ENCODE measurements around the gene RNU5B-1. TPM values are rescaled to one million over a fixed set of nuclear protein-coding genes. Genes with fewer than 3 reads are reported as not detected.

Gene RNU5B-1
- polyA plus RNA-seq, 3 donors = not detected

GRCh38 chr15:65298731-65299130 lies 5.7 kb upstream of the RNU5B-1 start:
- no peak overlapping the region for H3K4me3 ChIP-seq (replicated peaks in 1 of 3; ENCODE audit: low read depth in 2 of 3, low read length in 3 of 3)
- no peaks in the 10 kb centered on the region for H3K36me3 ChIP-seq (replicated peaks in 1 of 2; ENCODE audit: control insufficient read depth in 1 of 2, insufficient read depth in 2 of 2, low read length in 2 of 2)
- intact Hi-C loops (cut with micrococcal nuclease) = loop anchor here (5.0 to 10.0 kb wide), 4 partner anchors 111 to 594 kb away; partner anchors contain the start of gene CLPX (in 1 of the 2)
- H3K27me3 Mint-ChIP-seq (ENCODE audit: low read depth in 3 of 3) = peaks cover 0 to 10% (median 0%) of the 10 kb centered on the region in 3 donors
- H3K4me1 ChIP-seq (ENCODE audit: control insufficient read depth in 1 of 2, insufficient read depth in 2 of 2, low read length in 2 of 2) = peaks cover 29 to 39% of the 10 kb centered on the region in 2 donors
- no peaks in the 10 kb centered on the region for H3K79me2 ChIP-seq (ENCODE audit: insufficient read depth, low read length)
- no peaks in the 10 kb centered on the region for H3K27me3 ChIP-seq (ENCODE audit: control insufficient read depth in 2 of 2, insufficient read depth in 2 of 2, low read length in 2 of 2)
- no peak for DNase-seq
- no peak overlapping the region for H3K9ac ChIP-seq (ENCODE audit: insufficient read depth, low read length, poor library complexity, severe bottlenecking)
- no peaks in the 10 kb centered on the region for H4K20me1 ChIP-seq (ENCODE audit: insufficient read depth, low read length)
- no CpG with 5 or more reads among the region's 11 CpGs for WGBS (ENCODE audit: insufficient coverage)
- H3K4me1 Mint-ChIP-seq = peaks cover 25% of the 10 kb centered on the region
- no peaks in the 10 kb centered on the region for H3K36me3 Mint-ChIP-seq
- H2AFZ ChIP-seq (ENCODE audit: insufficient read depth, low read depth, low read length, poor library complexity, severe bottlenecking) = no peak overlapping the region
- no peak overlapping the region for H3K4me3 Mint-ChIP-seq
- no peak overlapping the region for H3K27ac ChIP-seq (ENCODE audit: low read depth in 1 of 2, low read length in 2 of 2)
- no peaks in the 10 kb centered on the region for H3K9me3 ChIP-seq (replicated peaks in 1 of 2; ENCODE audit: control insufficient read depth in 1 of 2, insufficient read depth in 1 of 2, low read length in 2 of 2)
- no peak for TF ChIP-seq CTCF (IDR thresholded peaks at IDR 0.05)
- no peak overlapping the region for H3K4me2 ChIP-seq (replicated peaks; ENCODE audit: extremely low read depth, low read length, poor library complexity, severe bottlenecking)
- H3K27ac Mint-ChIP-seq = no peak overlapping the region
- H3K9me3 Mint-ChIP-seq = peaks cover 0 to 4% (median 2%) of the 10 kb centered on the region in 7 donors

GRCh38 chr15:65300924-65301441 lies 3.5 kb upstream of the RNU5B-1 start:
- H3K27me3 Mint-ChIP-seq (ENCODE audit: low read depth in 3 of 3) = peaks cover 0 to 6% (median 0%) of the 10 kb centered on the region in 3 donors
- no peaks in the 10 kb centered on the region for H3K36me3 ChIP-seq (replicated peaks in 1 of 2; ENCODE audit: control insufficient read depth in 1 of 2, insufficient read depth in 2 of 2, low read length in 2 of 2)
- peak overlapping the region in 1 of 7 donors; percentile 81 for H3K27ac Mint-ChIP-seq
- H3K9me3 ChIP-seq (replicated peaks in 1 of 2; ENCODE audit: control insufficient read depth in 1 of 2, insufficient read depth in 1 of 2, low read length in 2 of 2) = no peaks in the 10 kb centered on the region
- 98% methylated on average over 31 of the region's 36 CpGs for WGBS (ENCODE audit: insufficient coverage)
- no peak overlapping the region for H3K9ac ChIP-seq (ENCODE audit: insufficient read depth, low read length, poor library complexity, severe bottlenecking)
- H3K4me3 ChIP-seq (replicated peaks in 1 of 3; ENCODE audit: low read depth in 2 of 3, low read length in 3 of 3) = no peak overlapping the region
- intact Hi-C loops (cut with micrococcal nuclease) = no loop called here
- no peaks in the 10 kb centered on the region for H3K79me2 ChIP-seq (ENCODE audit: insufficient read depth, low read length)
- H3K4me2 ChIP-seq (replicated peaks; ENCODE audit: extremely low read depth, low read length, poor library complexity, severe bottlenecking) = no peak overlapping the region
- no peak overlapping the region for H3K27ac ChIP-seq (ENCODE audit: low read depth in 1 of 2, low read length in 2 of 2)
- TF ChIP-seq CTCF (IDR thresholded peaks at IDR 0.05) = no peak
- no peaks in the 10 kb centered on the region for H4K20me1 ChIP-seq (ENCODE audit: insufficient read depth, low read length)
- peaks cover 37% of the 10 kb centered on the region for H3K4me1 Mint-ChIP-seq
- peaks cover 0 to 4% (median 2%) of the 10 kb centered on the region in 7 donors for H3K9me3 Mint-ChIP-seq
- no peaks in the 10 kb centered on the region for H3K27me3 ChIP-seq (ENCODE audit: control insufficient read depth in 2 of 2, insufficient read depth in 2 of 2, low read length in 2 of 2)
- H2AFZ ChIP-seq (ENCODE audit: insufficient read depth, low read depth, low read length, poor library complexity, severe bottlenecking) = no peak overlapping the region
- no peak overlapping the region for H3K4me3 Mint-ChIP-seq
- no peak for DNase-seq
- H3K4me1 ChIP-seq (ENCODE audit: control insufficient read depth in 1 of 2, insufficient read depth in 2 of 2, low read length in 2 of 2) = peaks cover 37 to 39% of the 10 kb centered on the region in 2 donors
- H3K36me3 Mint-ChIP-seq = no peaks in the 10 kb centered on the region

Data from CD14-positive monocyte (primary cell).